ENCODE data around the gene AGPS.
A peak's percentile ranks its signal among the peaks of the same experiment; 100 is the strongest.
"Not testable (repeated sequence)": the region's sequence is repeated elsewhere in the genome, so short reads cannot be mapped to it uniquely, and the experiment has no call there.

Gene AGPS

GRCh38 chr2:177471990-177472389 lies 79.4 kb downstream of the AGPS start:
- no peak for DNase-seq (ENCODE audit: low read depth, low spot score)

- DNase-seq (ENCODE audit: low read depth, low spot score), result no peak
Measured at GRCh38 chr2:177474301-177474700, 81.7 kb downstream of the AGPS start.

GRCh38 chr2:177474998-177475397 lies 82.4 kb downstream of the AGPS start:
- DNase-seq (ENCODE audit: low read depth, low spot score), result no peak

DNA sequence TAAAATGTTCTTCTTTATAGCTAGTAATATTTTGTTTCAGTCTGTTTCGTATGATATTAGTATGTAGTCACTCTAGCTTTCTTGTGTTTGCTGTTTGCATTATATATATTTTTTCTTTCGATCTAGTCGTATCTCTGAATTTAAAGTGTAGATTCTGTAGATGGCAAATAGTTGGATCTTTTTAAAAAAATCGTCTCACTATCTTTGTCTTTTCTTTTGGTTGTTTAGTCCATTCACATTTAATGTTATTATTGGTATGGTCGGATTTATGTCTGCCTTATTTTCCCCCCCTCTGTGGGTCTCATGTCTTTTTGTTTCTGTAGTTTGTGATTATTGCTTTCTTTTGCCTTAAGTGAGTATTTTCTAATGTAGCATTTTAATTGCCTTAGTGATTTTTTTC lies 84.3 kb downstream of the AGPS start:
- DNase-seq (ENCODE audit: low read depth, low spot score), result no peak

- no peak for DNase-seq (ENCODE audit: low read depth, low spot score)
Measured at GRCh38 chr2:177478029-177478428, 85.5 kb downstream of the AGPS start.

DNA sequence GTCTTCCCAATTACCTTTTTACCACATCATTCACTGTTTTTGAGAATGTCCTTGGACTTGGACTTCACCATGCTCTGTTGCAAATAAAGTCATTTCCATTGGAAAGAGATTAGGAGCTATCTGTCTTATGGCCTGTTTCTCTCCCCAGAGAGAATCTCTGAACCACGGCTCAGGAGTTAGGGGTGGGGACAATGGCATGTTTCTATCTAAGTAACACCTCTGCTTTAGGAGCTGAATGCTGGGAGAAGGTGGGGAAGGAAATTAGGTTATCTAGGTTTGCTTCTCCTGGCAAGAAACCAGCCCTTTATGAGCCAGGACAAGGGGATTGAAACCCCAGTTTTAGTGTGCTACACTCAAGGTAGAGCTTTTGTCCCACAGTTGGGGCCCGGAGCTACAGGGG lies 86.3 kb downstream of the AGPS start:
- no peak for DNase-seq (ENCODE audit: low read depth, low spot score)

GRCh38 chr2:177482195-177482594 lies 89.6 kb downstream of the AGPS start:
- DNase-seq (ENCODE audit: low read depth, low spot score), result no peak

GRCh38 chr2:177483531-177483930 lies 91.0 kb downstream of the AGPS start:
- DNase-seq (ENCODE audit: low read depth, low spot score), result no peak

- DNase-seq (ENCODE audit: low read depth, low spot score), result no peak
Measured at GRCh38 chr2:177484180-177484795, 91.7 kb downstream of the AGPS start.

GRCh38 chr2:177485657-177486056 lies 93.1 kb downstream of the AGPS start:
- DNase-seq (ENCODE audit: low read depth, low spot score), result not testable (repeated sequence)

DNA sequence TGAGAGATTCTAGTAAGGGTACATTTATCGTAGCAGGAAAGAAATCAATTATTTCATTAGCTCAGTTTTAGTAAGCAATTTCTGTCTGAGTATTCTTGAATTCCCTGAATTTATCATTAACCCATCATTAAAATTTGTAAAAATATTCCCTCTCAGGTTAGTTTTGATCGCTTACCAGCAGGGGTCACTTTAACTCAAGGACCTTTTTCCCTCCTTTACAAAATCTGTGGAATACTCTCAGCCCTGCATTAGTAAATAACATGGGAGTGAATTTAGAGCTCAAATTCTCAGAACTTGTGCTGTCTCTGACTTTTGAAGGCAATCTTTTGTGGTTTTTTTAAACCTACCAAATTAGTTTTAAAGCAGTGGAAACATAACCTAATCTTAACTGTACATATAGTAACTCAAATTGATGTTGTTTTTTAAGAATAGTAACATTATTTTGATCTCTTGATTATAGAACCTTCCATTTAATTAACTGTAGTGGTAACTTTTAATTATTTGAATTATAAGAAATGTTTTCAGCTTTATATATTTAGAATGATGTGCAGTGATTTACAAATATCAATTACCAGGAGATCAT lies 97.2 kb downstream of the AGPS start:
- no peak for DNase-seq (ENCODE audit: low read depth, low spot score)

- DNase-seq (ENCODE audit: low read depth, low spot score), result no peak
Measured at GRCh38 chr2:177495945-177496344, 103.4 kb downstream of the AGPS start.

GRCh38 chr2:177496921-177497320 lies 104.3 kb downstream of the AGPS start:
- DNase-seq (ENCODE audit: low read depth, low spot score), result no peak

- no peak for DNase-seq (ENCODE audit: low read depth, low spot score)
Measured at GRCh38 chr2:177501186-177501585, 108.6 kb downstream of the AGPS start.

- DNase-seq (ENCODE audit: low read depth, low spot score), result no peak
Measured at GRCh38 chr2:177506505-177506904, 113.9 kb downstream of the AGPS start.

DNA sequence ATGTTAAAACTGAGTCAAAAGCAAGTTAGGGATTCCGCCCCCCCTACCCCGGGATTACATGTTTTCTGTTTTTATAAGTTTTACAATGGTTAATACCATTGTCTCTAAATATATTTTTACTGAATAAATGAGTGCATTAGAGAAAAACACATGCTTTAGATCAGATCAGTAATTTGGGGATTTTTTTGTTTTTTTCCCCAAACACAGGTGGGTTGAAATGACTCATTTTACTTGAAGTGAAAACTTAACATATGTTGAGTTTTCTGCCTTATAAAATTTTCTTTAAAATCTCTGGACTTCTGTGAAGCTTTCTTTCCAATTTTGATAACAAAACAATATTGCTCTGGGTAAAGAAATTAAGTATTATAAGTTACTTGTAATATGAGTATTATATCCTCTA lies 114.4 kb downstream of the AGPS start:
- no peak for DNase-seq (ENCODE audit: low read depth, low spot score)

DNA sequence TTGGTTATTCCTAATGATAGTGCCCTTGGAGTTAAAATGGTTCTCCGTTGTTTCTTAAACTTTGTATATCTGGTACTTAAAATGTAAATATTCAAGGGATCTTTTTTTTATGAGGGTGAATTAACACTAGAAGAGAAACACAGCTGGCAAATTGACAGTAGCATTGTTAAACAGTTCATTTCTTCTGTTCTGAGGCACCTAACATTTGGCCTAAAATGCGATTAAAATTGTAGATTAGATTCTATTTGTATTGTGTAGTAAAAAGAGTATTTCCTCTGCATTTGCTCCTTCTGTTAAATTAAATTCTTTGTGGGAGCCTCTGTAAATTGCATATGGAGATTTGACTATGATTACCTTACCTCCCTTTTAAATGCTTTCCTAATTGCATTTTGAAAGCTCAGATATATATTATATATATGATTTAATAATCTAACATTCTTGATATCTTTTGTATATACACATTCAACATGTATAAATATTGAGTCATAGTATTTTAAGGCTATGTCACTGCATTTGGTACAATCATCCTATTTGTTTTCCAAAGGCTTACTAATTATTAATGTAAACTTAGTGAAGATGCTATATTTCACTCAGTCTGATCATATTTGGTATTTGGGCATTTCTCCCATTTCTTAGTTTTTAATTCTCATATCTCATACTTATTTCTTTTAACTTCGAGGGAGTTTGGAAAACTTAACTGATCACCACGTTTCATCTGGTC lies 124.4 kb downstream of the AGPS start:
- no peak for DNase-seq (ENCODE audit: low read depth, low spot score)

DNA sequence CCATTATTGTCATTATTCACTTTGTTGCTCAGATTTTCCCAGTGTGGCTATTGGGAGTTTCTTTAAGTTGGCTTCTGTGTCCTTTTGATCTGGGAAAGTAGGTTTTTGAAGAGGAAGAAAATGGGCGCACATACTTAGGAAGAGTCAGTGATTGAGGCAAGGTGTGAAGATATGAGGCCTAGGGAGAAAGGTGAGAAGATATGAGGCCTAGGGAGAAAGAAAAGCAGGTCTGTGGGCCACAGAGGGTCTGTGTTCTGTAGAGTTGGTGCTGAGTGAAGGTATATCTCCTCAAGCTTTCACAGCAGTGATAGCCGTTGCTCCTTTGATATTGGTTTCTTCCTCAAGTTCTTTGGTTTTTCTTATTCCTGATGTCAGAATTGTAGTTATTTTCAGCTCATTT lies 126.2 kb downstream of the AGPS start:
- DNase-seq (ENCODE audit: low read depth, low spot score), result no peak

DNA sequence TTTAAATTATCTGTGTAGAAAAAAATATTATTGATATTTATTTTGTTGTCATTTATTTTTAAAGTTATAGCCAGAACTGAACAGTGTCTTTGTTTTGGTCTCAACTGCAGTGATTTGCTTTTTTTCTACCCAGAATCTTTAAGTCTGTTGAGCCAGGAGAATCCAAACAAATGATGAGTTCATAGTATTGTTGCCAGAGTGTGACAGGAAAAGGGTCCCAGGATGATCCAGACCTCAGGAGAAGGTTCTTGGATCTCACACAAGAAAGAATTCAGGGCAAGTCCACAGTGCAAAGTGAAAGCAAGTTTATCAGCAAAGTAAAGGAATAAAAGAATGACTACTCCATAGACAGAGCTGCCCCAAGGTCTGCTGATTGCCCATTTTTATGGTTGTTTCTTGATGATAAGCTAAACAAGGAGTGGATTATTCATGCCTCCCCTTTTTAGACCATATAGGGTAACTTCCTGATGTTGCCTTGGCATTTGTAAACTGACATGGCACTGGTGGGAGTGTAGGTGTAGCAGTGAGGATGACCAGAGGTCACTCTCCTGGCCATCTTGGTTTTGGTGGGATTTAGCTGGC lies 127.1 kb downstream of the AGPS start:
- peak; percentile 5 for DNase-seq (ENCODE audit: low read depth, low spot score)

- DNase-seq (ENCODE audit: low read depth, low spot score), result no peak
Measured at GRCh38 chr2:177520324-177520723, 127.8 kb downstream of the AGPS start.

- no peak for DNase-seq (ENCODE audit: low read depth, low spot score)
Measured at GRCh38 chr2:177523781-177524180, 131.2 kb downstream of the AGPS start.

GRCh38 chr2:177525351-177525924 lies 132.9 kb downstream of the AGPS start:
- DNase-seq (ENCODE audit: low read depth, low spot score), result no peak
